ENCODE data around the gene ZMIZ1. TPM values are rescaled to one million over a fixed set of nuclear protein-coding genes. Genes with fewer than 3 reads are reported as not detected.

Gene ZMIZ1
- polyA plus RNA-seq, 1 experiment = 13.0 TPM

DNA sequence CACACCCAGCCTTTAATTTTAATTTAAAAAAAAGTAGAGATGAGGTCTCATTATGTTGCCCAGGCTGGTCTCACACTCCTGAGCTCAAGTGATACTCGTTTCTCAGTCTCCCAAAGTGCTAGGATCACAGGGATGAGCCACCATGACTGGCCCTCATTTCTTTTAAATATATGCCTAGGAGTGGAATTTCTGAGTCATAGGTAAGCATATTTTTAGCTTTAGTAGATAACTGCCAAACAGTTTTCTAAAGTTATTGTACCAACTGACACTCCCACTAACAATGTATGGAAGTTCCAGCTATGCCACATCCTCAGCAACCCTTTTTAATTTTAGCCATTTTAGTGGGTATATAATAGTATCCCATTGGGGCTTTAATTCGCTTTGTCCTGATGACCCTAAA, 264.7 kb downstream of the ZMIZ1 start:
- Histone ChIP-seq H3K36me3 (ENCODE audit: control insufficient read depth, insufficient read depth, low read length) (no peaks in the 10 kb centered on the region), H3K27me3 (ENCODE audit: control insufficient read depth, insufficient read depth, low read length) (no peaks in the 10 kb centered on the region), H3K4me3 (ENCODE audit: low read depth, low read length) (no peak overlapping the region)
- DNase-seq (ENCODE audit: low read depth) = no peak
- ChIA-PET CTCF (interaction anchor here (1.0 to 2.0 kb wide), 3 partner anchors 10 to 15 kb away, joined by 3 to 7 read pairs (median 4); no protein-coding TSS in a partner anchor), POLR2A (interaction anchor here (0.6 kb wide), 1 partner anchor 115 kb away, joined by 13 read pairs; no protein-coding TSS in a partner anchor)
- TF ChIP-seq, protein P1, sequence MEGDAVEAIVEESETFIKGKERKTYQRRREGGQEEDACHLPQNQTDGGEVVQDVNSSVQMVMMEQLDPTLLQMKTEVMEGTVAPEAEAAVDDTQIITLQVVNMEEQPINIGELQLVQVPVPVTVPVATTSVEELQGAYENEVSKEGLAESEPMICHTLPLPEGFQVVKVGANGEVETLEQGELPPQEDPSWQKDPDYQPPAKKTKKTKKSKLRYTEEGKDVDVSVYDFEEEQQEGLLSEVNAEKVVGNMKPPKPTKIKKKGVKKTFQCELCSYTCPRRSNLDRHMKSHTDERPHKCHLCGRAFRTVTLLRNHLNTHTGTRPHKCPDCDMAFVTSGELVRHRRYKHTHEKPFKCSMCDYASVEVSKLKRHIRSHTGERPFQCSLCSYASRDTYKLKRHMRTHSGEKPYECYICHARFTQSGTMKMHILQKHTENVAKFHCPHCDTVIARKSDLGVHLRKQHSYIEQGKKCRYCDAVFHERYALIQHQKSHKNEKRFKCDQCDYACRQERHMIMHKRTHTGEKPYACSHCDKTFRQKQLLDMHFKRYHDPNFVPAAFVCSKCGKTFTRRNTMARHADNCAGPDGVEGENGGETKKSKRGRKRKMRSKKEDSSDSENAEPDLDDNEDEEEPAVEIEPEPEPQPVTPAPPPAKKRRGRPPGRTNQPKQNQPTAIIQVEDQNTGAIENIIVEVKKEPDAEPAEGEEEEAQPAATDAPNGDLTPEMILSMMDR (IDR thresholded peaks at IDR 0.05; ENCODE audit: insufficient read depth, low read depth, low read length) = no peak

DNA sequence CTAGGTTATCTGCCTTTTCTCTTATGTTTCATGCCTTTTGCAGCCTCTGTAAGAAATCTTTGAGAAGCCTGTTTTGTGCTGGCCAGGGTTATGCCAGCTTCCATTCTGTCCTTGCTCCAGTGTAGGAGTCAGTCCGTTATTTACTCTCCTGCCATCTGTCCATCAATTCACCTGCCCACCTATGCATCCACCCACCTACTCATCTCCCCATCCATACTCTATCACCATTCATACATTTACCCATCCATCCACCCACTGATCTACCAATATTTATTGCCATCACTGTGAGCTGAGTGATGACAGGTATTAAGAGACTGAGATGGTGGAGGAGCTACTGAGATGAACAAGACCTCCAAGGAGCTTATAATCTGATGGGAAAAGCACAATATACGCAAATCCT, 265.8 kb downstream of the ZMIZ1 start:
- TF ChIP-seq, protein P1 (IDR thresholded peaks at IDR 0.05; ENCODE audit: insufficient read depth, low read depth, low read length) = no peak
- Histone ChIP-seq H3K4me3 (ENCODE audit: low read depth, low read length) (no peak overlapping the region), H3K27me3 (ENCODE audit: control insufficient read depth, insufficient read depth, low read length) (no peaks in the 10 kb centered on the region), H3K36me3 (ENCODE audit: control insufficient read depth, insufficient read depth, low read length) (no peaks in the 10 kb centered on the region)
- POLR2A ChIA-PET = no interaction called here
- DNase-seq (ENCODE audit: low read depth) = no peak
- CTCF ChIA-PET = interaction anchor here (0.6 to 2.4 kb wide), 6 partner anchors 10 to 1226 kb away, joined by 3 to 7 read pairs (median 4); no protein-coding TSS in a partner anchor

DNA sequence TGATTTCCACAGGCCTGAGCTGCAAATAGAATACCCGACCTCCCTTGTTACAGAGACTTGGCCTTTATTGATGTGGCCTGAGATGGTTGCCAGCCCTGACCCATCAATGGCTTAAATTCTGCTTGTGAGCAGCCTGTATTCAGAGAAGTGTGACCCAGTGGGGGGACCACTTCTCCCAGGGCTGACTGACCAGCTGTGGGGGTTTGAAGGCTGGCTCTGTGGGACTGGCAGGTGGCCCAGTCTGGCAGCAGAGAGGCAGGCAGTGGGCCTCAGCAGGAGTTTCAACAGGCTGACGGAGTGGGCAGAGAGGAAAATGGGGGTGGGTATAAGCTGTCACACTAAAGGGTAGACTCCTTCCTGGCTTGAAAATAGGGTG, 266.3 kb downstream of the ZMIZ1 start:
- POLR2A ChIA-PET = no interaction called here
- Histone ChIP-seq H3K4me3 (ENCODE audit: low read depth, low read length) (no peak overlapping the region), H3K36me3 (ENCODE audit: control insufficient read depth, insufficient read depth, low read length) (no peaks in the 10 kb centered on the region), H3K27me3 (ENCODE audit: control insufficient read depth, insufficient read depth, low read length) (no peaks in the 10 kb centered on the region)
- CTCF ChIA-PET = interaction anchor here (1.0 to 2.4 kb wide), 5 partner anchors 9 to 17 kb away, joined by 3 to 7 read pairs (median 5); no protein-coding TSS in a partner anchor
- no peak for DNase-seq (ENCODE audit: low read depth)
- TF ChIP-seq, protein P1 (IDR thresholded peaks at IDR 0.05; ENCODE audit: insufficient read depth, low read depth, low read length) = no peak

DNA sequence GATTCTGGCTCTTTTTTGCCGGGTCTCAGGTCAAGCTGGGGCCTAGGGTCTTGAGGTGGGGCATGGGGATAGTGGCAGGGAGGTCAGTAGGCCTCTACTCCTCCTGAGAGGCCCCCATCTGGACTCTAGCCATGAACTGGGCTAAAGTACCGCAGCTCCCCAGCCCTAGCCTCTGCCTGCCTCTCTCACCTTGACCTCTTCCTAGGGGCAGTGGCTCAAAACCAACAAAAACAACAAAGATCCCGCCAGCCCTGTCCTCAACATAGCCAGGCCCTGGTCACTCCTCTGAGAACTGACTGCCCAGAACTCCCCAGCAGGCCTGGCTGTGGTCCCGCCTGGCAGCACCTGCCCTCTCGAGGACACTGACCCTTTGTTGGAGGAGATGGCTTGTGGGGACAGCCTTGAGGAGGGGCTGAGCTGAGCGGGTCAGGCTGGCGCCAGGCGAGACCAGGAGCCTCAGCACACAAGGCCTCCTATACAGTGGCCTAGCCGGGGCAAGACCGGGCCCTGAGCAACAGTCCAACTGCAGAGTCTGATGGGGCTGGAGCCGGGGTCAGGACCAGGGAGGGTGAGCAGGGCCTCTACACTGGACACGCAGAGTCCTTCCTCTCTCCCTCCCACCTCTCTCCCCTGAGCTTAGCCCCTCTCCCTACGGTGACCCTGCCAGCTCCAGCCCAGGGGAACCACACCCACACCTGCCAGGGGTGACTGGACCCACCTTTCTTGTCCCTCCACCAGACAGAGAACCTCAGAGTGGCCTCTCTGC, 266.9 kb downstream of the ZMIZ1 start:
- Histone ChIP-seq H3K27me3 (ENCODE audit: control insufficient read depth, insufficient read depth, low read length) (no peaks in the 10 kb centered on the region), H3K36me3 (ENCODE audit: control insufficient read depth, insufficient read depth, low read length) (no peaks in the 10 kb centered on the region), H3K4me3 (ENCODE audit: low read depth, low read length) (no peak overlapping the region)
- no peak for DNase-seq (ENCODE audit: low read depth)
- CTCF ChIA-PET = interaction anchor here (1.4 to 2.4 kb wide), 2 partner anchors 10 to 18 kb away, joined by 5 to 7 read pairs; no protein-coding TSS in a partner anchor
- POLR2A ChIA-PET = no interaction called here
- TF ChIP-seq, protein P1 (IDR thresholded peaks at IDR 0.05; ENCODE audit: insufficient read depth, low read depth, low read length) = no peak

DNA sequence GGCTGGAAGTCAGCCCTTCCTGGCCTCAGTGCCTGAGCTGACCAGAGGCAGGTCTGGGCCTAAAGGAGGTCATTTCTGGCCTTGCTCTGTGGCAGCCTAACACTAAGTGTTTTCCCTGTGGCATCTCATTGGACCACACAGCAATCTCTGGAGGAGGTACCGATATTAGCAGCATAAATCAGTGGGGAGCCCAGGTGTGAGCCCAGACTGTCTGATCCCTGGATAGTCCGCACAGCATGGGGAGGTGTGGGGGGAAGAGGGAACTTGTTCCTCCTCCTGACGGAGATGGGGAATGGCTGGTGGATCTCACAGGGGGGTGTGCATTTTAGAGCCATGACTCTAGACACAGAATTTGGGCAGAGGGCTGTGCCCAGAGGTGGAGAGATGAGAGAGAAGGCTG, 267.5 kb downstream of the ZMIZ1 start:
- H3K36me3 ChIP-seq (ENCODE audit: control insufficient read depth, insufficient read depth, low read length) = no peaks in the 10 kb centered on the region
- TF ChIP-seq, protein P1 (IDR thresholded peaks at IDR 0.05; ENCODE audit: insufficient read depth, low read depth, low read length) = no peak
- DNase-seq (ENCODE audit: low read depth) = no peak
- no peak overlapping the region for H3K4me3 ChIP-seq (ENCODE audit: low read depth, low read length)
- ChIA-PET CTCF (interaction anchor here (2.4 kb wide), 1 partner anchor 10 kb away, joined by 7 read pairs; no protein-coding TSS in a partner anchor), POLR2A (no interaction called here)
- no peaks in the 10 kb centered on the region for H3K27me3 ChIP-seq (ENCODE audit: control insufficient read depth, insufficient read depth, low read length)
